ENCODE measurements around the gene UBE2U. TPM values are rescaled to one million over a fixed set of nuclear protein-coding genes. Genes with fewer than 3 reads are reported as not detected.

The UBE2U gene
- total and polyA plus RNA-seq, 2 of the 8 experiments (the other 6 are each of a cell fraction or from before 2014, with no cell fraction given), result not detected

GRCh38 chr1:64246294-64246917 lies 43.0 kb downstream of the UBE2U start:
- no peak overlapping the region for H2BK15ac ChIP-seq (ENCODE audit: low read length)
- H2BK20ac ChIP-seq (ENCODE audit: low read length), result no peak overlapping the region
- no peaks in the 10 kb centered on the region for H3K9me3 ChIP-seq (ENCODE audit: insufficient read depth in 2 of 2, low read depth in 1 of 2, low read length in 1 of 2)
- H3K4me3 ChIP-seq (ENCODE audit: extremely low read depth in 1 of 4, insufficient read depth in 2 of 4, low read depth in 3 of 4, low read length in 4 of 4), result no peak overlapping the region; a peak in 1 of 8 replicates
- H3K23me2 ChIP-seq (ENCODE audit: low read depth, low read length), result no peaks in the 10 kb centered on the region
- 25% methylated on average over 4 of the region's 4 CpGs; no CpG with 5 or more reads in 1 of the 2 experiments for WGBS, 2 experiments (ENCODE audit: extremely low coverage in 1 of 2, insufficient coverage in 1 of 2, insufficient read length in 1 of 2, insufficient replicate concordance in 2 of 2, low coverage in 1 of 2, low lambda C conversion rate in 2 of 2, missing lambda C conversion rate in 1 of 2)
- H3K23ac ChIP-seq (ENCODE audit: insufficient read length), result no peak overlapping the region
- ChIA-PET CTCF (ENCODE audit: partially characterized antibody) (interaction anchor here (0.6 to 4.3 kb wide), 31 partner anchors 10 to 1240 kb away, joined by 3 to 25 read pairs (median 3); no protein-coding TSS in a partner anchor), POLR2A (ENCODE audit: partially characterized antibody) (interaction anchor here (0.6 to 1.2 kb wide), 2 partner anchors 399 to 623 kb away, joined by 3 read pairs; no protein-coding TSS in a partner anchor)
- H2BK5ac ChIP-seq (ENCODE audit: low read depth, low read length), result no peak overlapping the region
- TF ChIP-seq RAD21 (IDR thresholded peaks at IDR 0.05 in 1 of 2, conservative IDR thresholded peaks at IDR 0.05 in 1 of 2; ENCODE audit: low read depth in 2 of 2, low read length in 2 of 2) (peak; percentile 66 to 75), CHD1 (IDR thresholded peaks at IDR 0.05; ENCODE audit: low read depth, low read length) (no peak), CTCF (IDR thresholded peaks at IDR 0.05; ENCODE audit: control extremely low read depth in 1 of 3, insufficient read depth in 1 of 3, low read depth in 1 of 3, low read length in 3 of 3) (peak in 2 of 3 experiments; percentile 37 to 49; a peak in 2 of 4 replicates), TBP (IDR thresholded peaks at IDR 0.05; ENCODE audit: low read depth, low read length) (no peak), NRF1 (IDR thresholded peaks at IDR 0.05; ENCODE audit: low read depth, low read length) (no peak), SIN3A (conservative IDR thresholded peaks at IDR 0.05 in 1 of 2, IDR thresholded peaks at IDR 0.05 in 1 of 2; ENCODE audit: low read depth in 1 of 2, low read length in 2 of 2) (no peak), JUND (IDR thresholded peaks at IDR 0.05; ENCODE audit: low read length) (no peak)
- peaks cover 6 to 15% (median 11%) of the 10 kb centered on the region in 4 experiments; a peak in 5 of 7 replicates for H3K4me1 ChIP-seq (replicated peaks in 1 of 4; ENCODE audit: control insufficient read depth in 3 of 4, insufficient read depth in 4 of 4, low read length in 3 of 4)
- no peaks in the 10 kb centered on the region for H3K27me3 ChIP-seq (replicated peaks in 1 of 4; ENCODE audit: control insufficient read depth in 3 of 4, extremely low read depth in 1 of 4, insufficient read depth in 3 of 4, low read length in 3 of 4)
- no peak overlapping the region for H4K5ac ChIP-seq (ENCODE audit: insufficient read length, low read depth, low read length)
- H3K9ac ChIP-seq (replicated peaks in 1 of 4; ENCODE audit: extremely low read depth in 1 of 4, low read depth in 3 of 4, low read length in 3 of 4), result no peak overlapping the region
- H3K56ac ChIP-seq (replicated peaks; ENCODE audit: insufficient read length, low read depth, low read length), result no peak overlapping the region
- H4K20me1 ChIP-seq (replicated peaks in 1 of 2; ENCODE audit: control insufficient read depth in 1 of 2, insufficient read depth in 2 of 2, low read length in 2 of 2), result no peaks in the 10 kb centered on the region
- FAIRE-seq (peak; percentile 45), DNase-seq (ENCODE audit: low read depth in 1 of 2, low spot score in 2 of 2) (no peak)
- no peak overlapping the region for H2BK12ac ChIP-seq (ENCODE audit: low read depth, low read length)
- H4K8ac ChIP-seq (ENCODE audit: extremely low read depth, insufficient read depth, low read length), result no peak overlapping the region
- H4K91ac ChIP-seq (replicated peaks; ENCODE audit: insufficient read length, low read length), result no peak overlapping the region
- no peak overlapping the region for H2BK120ac ChIP-seq (replicated peaks; ENCODE audit: low read depth, low read length)
- no peaks in the 10 kb centered on the region for H3K79me2 ChIP-seq (ENCODE audit: control insufficient read depth in 1 of 2, insufficient read depth in 2 of 2, low read length in 2 of 2)
- no peak overlapping the region; a peak in 1 of 4 replicates for H3K4me2 ChIP-seq (ENCODE audit: insufficient read depth in 1 of 2, low read depth in 2 of 2, low read length in 2 of 2)
- no peak overlapping the region for H3K27ac ChIP-seq (ENCODE audit: low read depth, low read length)
- H3K14ac ChIP-seq (ENCODE audit: insufficient read length), result no peak overlapping the region
- H2AFZ ChIP-seq (ENCODE audit: low read length), result no peak overlapping the region
- H3K18ac ChIP-seq (ENCODE audit: extremely low read depth, low read length), result no peak overlapping the region
- H3K36me3 ChIP-seq (ENCODE audit: control insufficient read depth in 2 of 4, insufficient read depth in 4 of 4, low read length in 3 of 4), result no peaks in the 10 kb centered on the region
- no peak overlapping the region for H2AK5ac ChIP-seq (ENCODE audit: low read depth, low read length)
- no peak overlapping the region for H3K4ac ChIP-seq (replicated peaks; ENCODE audit: insufficient read length, low read depth, low read length)
- no peaks in the 10 kb centered on the region for H3K79me1 ChIP-seq (ENCODE audit: low read depth, low read length)
